Measurements from ENCODE around the gene SLC16A12.
"Not testable (repeated sequence)": the region's sequence is repeated elsewhere in the genome, so short reads cannot be mapped to it uniquely, and the experiment has no call there.

Gene SLC16A12

DNA sequence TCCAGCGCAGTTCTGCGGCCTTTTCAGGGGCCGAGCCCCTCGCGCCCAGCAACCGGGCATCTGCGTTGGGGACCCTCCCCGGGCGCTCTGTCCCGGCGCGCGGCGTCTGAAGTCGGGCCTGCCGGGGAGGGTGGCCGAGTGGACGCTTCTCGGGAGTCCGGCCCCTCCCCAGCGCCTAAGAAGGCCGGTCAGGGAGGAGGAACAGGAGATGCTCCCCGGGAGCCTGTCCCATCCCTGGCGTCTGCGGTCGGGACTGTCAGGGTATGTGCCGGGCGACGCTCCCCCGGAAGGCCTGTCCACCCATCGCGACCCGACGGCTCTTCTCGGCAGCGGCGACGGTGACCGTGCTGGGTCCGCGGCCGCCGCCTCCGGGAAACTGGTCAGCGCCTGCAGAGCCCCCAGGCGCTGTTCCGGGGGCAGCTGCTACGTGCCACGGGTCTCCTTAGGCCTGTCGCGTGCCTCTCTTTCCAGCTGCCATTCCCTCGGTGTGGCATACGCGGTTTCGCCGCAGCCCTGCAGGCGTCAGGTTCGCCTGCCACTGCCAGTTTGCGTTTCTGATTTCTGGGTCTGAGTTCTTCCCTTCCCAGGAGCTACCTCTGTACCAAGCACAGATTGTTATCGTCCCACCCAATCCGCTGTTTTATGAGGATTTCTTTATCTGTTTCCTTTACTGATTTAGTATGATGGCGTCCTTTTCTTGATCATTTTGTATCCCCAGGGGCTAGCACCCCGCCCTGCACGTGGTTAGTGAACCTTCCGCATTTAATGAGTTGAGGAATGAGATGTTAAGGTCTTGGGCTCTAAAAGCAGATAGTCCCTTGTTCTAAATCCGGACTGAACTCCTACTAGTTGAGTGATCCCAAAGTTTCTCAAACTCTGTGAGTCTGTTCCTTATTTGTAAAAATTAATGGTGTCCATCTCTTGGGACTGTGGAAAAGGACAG is 120.2 kb downstream of the SLC16A12 start:
- TF ChIP-seq, protein P1, sequence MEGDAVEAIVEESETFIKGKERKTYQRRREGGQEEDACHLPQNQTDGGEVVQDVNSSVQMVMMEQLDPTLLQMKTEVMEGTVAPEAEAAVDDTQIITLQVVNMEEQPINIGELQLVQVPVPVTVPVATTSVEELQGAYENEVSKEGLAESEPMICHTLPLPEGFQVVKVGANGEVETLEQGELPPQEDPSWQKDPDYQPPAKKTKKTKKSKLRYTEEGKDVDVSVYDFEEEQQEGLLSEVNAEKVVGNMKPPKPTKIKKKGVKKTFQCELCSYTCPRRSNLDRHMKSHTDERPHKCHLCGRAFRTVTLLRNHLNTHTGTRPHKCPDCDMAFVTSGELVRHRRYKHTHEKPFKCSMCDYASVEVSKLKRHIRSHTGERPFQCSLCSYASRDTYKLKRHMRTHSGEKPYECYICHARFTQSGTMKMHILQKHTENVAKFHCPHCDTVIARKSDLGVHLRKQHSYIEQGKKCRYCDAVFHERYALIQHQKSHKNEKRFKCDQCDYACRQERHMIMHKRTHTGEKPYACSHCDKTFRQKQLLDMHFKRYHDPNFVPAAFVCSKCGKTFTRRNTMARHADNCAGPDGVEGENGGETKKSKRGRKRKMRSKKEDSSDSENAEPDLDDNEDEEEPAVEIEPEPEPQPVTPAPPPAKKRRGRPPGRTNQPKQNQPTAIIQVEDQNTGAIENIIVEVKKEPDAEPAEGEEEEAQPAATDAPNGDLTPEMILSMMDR (IDR thresholded peaks at IDR 0.05; ENCODE audit: low read depth, low read length, missing control alignments) = no peak
- Histone ChIP-seq H3K4me3 (ENCODE audit: low read depth, low read length) (peak overlapping the region; percentile 83), H3K36me3 (replicated peaks) (no peaks in the 10 kb centered on the region), H3K27ac (peak overlapping the region; percentile 64), H3K27me3 (replicated peaks) (no peaks in the 10 kb centered on the region)
- peak; percentile 12 for DNase-seq
- in situ Hi-C loops (cut with HindIII; ENCODE audit: low pct_ligation_motif_present, low sequenced_read_pairs) = no loop called here

DNA sequence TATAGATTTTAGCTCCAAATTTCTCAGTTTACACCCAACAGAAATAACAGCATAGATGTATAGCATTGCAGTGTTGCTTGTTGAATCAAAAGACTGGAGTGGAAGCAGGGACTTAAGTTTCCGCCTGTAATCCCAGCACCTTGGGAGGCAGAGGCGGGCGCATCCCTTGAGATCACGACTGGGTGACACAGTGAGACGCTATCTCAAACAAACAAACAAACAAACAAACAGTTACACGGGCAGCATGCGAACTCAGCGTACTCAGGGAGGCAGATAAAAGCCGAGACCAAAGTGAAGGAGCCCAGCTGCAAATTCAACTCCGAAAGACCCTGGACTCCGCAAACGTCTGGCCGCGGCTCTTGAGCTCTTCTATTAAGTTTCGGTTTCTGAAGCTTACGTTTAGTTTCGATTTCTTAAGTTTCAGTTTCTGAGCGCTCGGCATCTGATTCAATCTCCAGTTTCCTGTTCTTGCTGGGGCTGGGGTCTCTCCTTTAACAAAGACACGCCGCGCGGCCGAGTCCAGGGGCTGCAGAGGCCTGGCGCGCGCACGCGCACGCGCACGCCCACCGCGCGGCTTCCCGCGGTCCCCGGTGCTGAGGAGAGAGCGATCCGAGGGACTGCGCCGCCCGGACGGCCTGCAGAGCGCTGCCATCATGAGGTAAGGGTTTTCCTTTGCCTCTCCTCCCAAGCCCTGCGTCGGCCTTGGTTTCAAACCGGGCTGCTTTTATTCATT is 121.1 kb downstream of the SLC16A12 start, which contains the start of gene IFIT5:
Gene IFIT5, plus strand, starts transcription at position 423 of the 733 bp plus-strand sequence. Its CDS starts 231 bp downstream, at position 654.
- peak within 1 kb of the TSS; percentile 64 for H3K27ac ChIP-seq
- TF ChIP-seq, protein P1 (IDR thresholded peaks at IDR 0.05; ENCODE audit: low read depth, low read length, missing control alignments) = no peak
- H3K36me3 ChIP-seq (replicated peaks) = no peaks in the 10 kb centered on the region
- peak within 1 kb of the TSS; percentile 83 for H3K4me3 ChIP-seq (ENCODE audit: low read depth, low read length)
- DNase-seq = peak; percentile 56
- in situ Hi-C loops (cut with HindIII; ENCODE audit: low pct_ligation_motif_present, low sequenced_read_pairs) = no loop called here
- H3K27me3 ChIP-seq (replicated peaks) = no peaks in the 10 kb centered on the region

DNA sequence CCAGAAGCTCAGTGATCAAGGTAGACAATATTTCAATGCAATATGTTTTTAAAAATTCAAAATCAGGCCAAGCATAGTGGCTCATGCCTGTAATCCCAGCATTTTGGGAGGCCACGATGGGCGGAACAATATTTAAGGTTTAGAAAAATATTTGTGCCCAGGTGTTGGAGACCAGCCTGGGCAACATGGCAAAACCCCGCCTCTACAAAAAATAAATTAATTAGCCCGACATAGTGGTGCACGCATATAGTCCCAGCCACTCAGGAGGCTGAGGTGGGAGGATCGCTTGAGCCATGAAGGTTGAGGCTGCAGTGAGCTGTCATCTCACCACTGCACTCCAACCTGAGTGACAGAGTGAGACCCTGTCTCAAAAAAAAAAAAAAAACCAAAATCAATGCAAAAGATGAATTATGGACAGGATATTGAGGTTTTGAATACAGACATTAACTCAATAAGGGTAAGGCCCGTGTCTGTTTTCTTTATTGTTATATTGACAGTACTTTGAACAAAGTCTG is 121.9 kb downstream of the SLC16A12 start:
- Histone ChIP-seq H3K27me3 (replicated peaks) (no peaks in the 10 kb centered on the region), H3K27ac (no peak overlapping the region), H3K4me3 (ENCODE audit: low read depth, low read length) (no peak overlapping the region), H3K36me3 (replicated peaks) (no peaks in the 10 kb centered on the region)
- in situ Hi-C loops (cut with HindIII; ENCODE audit: low pct_ligation_motif_present, low sequenced_read_pairs) = no loop called here
- TF ChIP-seq, protein P1 (IDR thresholded peaks at IDR 0.05; ENCODE audit: low read depth, low read length, missing control alignments) = no peak
- DNase-seq = no peak

- H3K4me3 ChIP-seq (ENCODE audit: low read depth, low read length); H3K27ac ChIP-seq; in situ Hi-C loops (cut with HindIII; ENCODE audit: low pct_ligation_motif_present, low sequenced_read_pairs); H3K27me3 ChIP-seq (replicated peaks); H3K36me3 ChIP-seq (replicated peaks); DNase-seq: not testable (repeated sequence)
Measured at GRCh38 chr10:89412276-89412675, 123.1 kb downstream of the SLC16A12 start.

- H3K4me3 ChIP-seq (ENCODE audit: low read depth, low read length); in situ Hi-C loops (cut with HindIII; ENCODE audit: low pct_ligation_motif_present, low sequenced_read_pairs); H3K36me3 ChIP-seq (replicated peaks); H3K27me3 ChIP-seq (replicated peaks); H3K27ac ChIP-seq; DNase-seq: not testable (repeated sequence)
Measured at GRCh38 chr10:89411135-89411534, 124.3 kb downstream of the SLC16A12 start.

- DNase-seq; H3K36me3 ChIP-seq (replicated peaks); in situ Hi-C loops (cut with HindIII; ENCODE audit: low pct_ligation_motif_present, low sequenced_read_pairs); H3K4me3 ChIP-seq (ENCODE audit: low read depth, low read length); H3K27ac ChIP-seq; H3K27me3 ChIP-seq (replicated peaks): not testable (repeated sequence)
Measured at GRCh38 chr10:89410551-89410950, 124.8 kb downstream of the SLC16A12 start.

DNA sequence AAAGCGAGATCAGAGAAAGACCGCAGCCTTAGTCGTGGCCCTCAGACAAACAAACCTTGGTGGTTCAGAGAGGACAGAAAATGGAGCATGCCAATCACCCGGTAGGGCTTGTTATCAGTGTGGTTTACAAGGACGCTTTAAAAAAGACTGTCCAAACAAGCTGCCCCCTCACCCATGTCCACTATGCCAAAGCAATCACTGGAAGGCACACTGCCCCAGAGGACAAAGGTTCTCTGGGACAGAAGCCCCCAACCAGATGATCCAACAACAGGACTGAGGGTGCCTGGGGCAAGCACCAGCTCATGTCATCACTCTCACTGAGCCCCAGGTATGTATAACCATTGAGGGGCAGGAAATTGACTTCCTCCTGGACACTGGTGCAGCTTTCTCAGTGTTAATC is 126.1 kb downstream of the SLC16A12 start:
- H3K36me3 ChIP-seq (replicated peaks); H3K27ac ChIP-seq; in situ Hi-C loops (cut with HindIII; ENCODE audit: low pct_ligation_motif_present, low sequenced_read_pairs); DNase-seq; H3K27me3 ChIP-seq (replicated peaks); H3K4me3 ChIP-seq (ENCODE audit: low read depth, low read length): not testable (repeated sequence)

DNA sequence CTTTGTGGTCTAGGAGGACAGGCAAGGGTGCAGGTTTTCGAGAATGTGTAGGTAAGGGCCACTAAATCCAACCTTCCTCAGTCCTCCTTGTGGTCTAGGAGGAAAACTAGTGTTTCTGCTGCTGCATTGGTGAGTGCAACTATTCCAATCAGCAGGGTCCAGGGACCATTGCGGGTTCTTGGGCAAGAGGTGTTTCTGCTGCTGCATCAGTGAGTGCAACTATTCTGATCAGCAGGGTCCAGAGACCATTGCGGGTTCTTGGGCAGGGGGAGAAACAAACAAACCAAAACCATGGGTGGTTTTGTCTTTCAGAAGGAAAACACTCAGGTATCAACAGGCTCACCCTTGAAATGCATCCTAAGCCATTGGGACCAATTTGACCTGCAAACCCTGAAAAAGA is 127.6 kb downstream of the SLC16A12 start:
- H3K36me3 ChIP-seq (replicated peaks); H3K27ac ChIP-seq; in situ Hi-C loops (cut with HindIII; ENCODE audit: low pct_ligation_motif_present, low sequenced_read_pairs); H3K4me3 ChIP-seq (ENCODE audit: low read depth, low read length); H3K27me3 ChIP-seq (replicated peaks); DNase-seq: not testable (repeated sequence)

- DNase-seq; H3K27ac ChIP-seq; H3K27me3 ChIP-seq (replicated peaks); H3K4me3 ChIP-seq (ENCODE audit: low read depth, low read length); H3K36me3 ChIP-seq (replicated peaks); in situ Hi-C loops (cut with HindIII; ENCODE audit: low pct_ligation_motif_present, low sequenced_read_pairs): not testable (repeated sequence)
Measured at GRCh38 chr10:89406178-89406577, 129.2 kb downstream of the SLC16A12 start.

Measured in brain microvascular endothelial cell (primary cell).